Thyroid gland (tissue), 4 donors: ENCODE data around the gene PARP8. TPM values are rescaled to one million over a fixed set of nuclear protein-coding genes. Genes with fewer than 3 reads are reported as not detected.

Experiments
- DNase-seq, 2 donors: peaks; one replicate each; pipeline ENCODE4 v3.0.0-alpha.2; 2019
- H3K27ac ChIP-seq, 3 donors: fragments of 200-600 bp; sonication (generic); 1 replicate in 2 of 3; 2 replicates in 1 of 3; pipeline ENCODE4 v1.5.1; 2016 to 2019; ENCODE audit warnings: mild to moderate bottlenecking in 1 of 3, moderate library complexity in 1 of 3
- H3K27me3 ChIP-seq: fragments of 200-600 bp; sonication (generic); one replicate; pipeline ENCODE4 v1.5.1; 2019
- H3K36me3 ChIP-seq, 2 donors: fragments of 200-600 bp; sonication (generic); one replicate each; pipeline ENCODE4 v1.5.1; 2016 to 2019
- H3K4me1 ChIP-seq, 2 donors: fragments of 200-600 bp; sonication (generic); one replicate each; pipeline ENCODE4 v1.5.1; 2017 to 2019
- H3K4me3 ChIP-seq, 3 donors: fragments of 200-600 bp; sonication (generic); replicated peaks in 1 of 3; 1 replicate in 2 of 3; 2 replicates in 1 of 3; pipeline ENCODE4 v1.5.1; 2016; ENCODE audit warnings: mild to moderate bottlenecking in 1 of 3
- H3K9me3 ChIP-seq: fragments of 200-600 bp; sonication (generic); one replicate; pipeline ENCODE4 v1.5.1; 2017
- POLR2A ChIP-seq, 2 donors: fragments of 450-650 bp; IDR thresholded peaks; one replicate each; pipeline ENCODE4 v1.6.1; 2017; ENCODE audit warnings: antibody characterized with exemption in 2 of 2, mild to moderate bottlenecking in 2 of 2, moderate library complexity in 1 of 2
- WGBS, 2 donors: methylation state at CpG; one replicate each; pipeline ENCODE4 v1.1.5; 2017; 5-methylcytosine and 5-hydroxymethylcytosine counted together
- intact Hi-C: fragments of 100-400 bp; cut with DNase I; formaldehyde crosslinking; loops from one replicate; pipeline ENCODE4 v1.15.1; 2023
- total RNA-seq, 4 donors: library from RNA; depleted of rRNA; stranded (reverse); fragments of >200 nt; gene quantifications; one replicate each; pipeline ENCODE4 v1.2.3, GENCODE V29; 2016
- TF ChIP-seq, protein P1 (sequence below), 6 experiments: fragments of 200-600 bp in 3 of 6; fragments of 450-650 bp in 3 of 6; sonication (generic) in 3 of 6; IDR thresholded peaks; one replicate each; pipeline ENCODE4 v1.5.1; 2016 to 2019; ENCODE audit warnings: antibody characterized with exemption in 6 of 6, mild to moderate bottlenecking in 2 of 6, inconsistent platforms in 1 of 6, moderate library complexity in 1 of 6

PARP8 gene
- total RNA-seq, 4 donors from 2014 or later = 71.2 to 151 (median 107) TPM

DNA sequence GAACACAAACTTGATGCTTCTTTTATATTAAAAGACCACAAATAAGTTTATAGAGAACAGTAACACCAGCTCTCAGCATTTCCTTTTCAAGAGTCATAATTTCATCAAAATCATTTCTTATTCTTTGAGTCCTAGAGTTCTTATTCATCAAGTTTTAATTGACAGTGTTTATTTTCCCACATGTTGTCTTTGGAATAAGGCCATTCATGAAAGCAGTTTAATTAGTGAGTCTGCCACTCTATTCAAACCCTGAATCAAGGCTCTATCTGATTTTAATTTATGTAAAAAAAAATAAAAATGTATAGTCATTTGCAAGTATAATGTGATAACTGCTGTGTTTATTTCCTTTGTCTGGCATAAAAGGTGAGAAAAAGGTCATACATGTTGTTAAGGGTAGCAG lies 176.7 kb downstream of the PARP8 start:
- Histone ChIP-seq H3K9me3 (no peaks in the 10 kb centered on the region), H3K36me3 (peaks cover 0 to 11% of the 10 kb centered on the region in 2 donors), H3K27me3 (no peaks in the 10 kb centered on the region), H3K4me3 (no peak overlapping the region), H3K27ac (no peak overlapping the region), H3K4me1 (no peaks in the 10 kb centered on the region)
- intact Hi-C loops = no loop called here
- no peak for DNase-seq
- TF ChIP-seq POLR2A (IDR thresholded peaks at IDR 0.05) = no peak
- TF ChIP-seq, protein P1, sequence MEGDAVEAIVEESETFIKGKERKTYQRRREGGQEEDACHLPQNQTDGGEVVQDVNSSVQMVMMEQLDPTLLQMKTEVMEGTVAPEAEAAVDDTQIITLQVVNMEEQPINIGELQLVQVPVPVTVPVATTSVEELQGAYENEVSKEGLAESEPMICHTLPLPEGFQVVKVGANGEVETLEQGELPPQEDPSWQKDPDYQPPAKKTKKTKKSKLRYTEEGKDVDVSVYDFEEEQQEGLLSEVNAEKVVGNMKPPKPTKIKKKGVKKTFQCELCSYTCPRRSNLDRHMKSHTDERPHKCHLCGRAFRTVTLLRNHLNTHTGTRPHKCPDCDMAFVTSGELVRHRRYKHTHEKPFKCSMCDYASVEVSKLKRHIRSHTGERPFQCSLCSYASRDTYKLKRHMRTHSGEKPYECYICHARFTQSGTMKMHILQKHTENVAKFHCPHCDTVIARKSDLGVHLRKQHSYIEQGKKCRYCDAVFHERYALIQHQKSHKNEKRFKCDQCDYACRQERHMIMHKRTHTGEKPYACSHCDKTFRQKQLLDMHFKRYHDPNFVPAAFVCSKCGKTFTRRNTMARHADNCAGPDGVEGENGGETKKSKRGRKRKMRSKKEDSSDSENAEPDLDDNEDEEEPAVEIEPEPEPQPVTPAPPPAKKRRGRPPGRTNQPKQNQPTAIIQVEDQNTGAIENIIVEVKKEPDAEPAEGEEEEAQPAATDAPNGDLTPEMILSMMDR (IDR thresholded peaks at IDR 0.05) = no peak

DNA sequence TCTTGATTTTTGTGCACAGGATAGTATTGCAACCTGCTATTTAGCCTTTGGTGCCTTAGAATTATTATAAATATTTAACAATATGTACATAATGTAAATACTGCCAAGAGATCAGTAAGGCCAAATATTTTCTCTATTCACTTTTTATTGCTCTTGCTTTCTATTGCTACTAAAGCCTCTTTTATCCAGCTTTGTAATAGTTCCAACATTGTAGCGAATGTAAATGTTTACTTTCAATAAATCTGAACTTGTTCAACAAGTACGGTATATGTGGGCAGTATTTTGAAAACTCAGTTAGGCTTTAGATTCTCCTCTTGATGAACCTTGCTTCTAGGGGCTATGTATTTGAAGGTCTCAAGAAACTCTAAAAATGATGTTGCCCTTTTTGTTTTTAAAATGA lies 179.8 kb downstream of the PARP8 start:
- Histone ChIP-seq H3K4me3 (no peak overlapping the region), H3K27ac (no peak overlapping the region), H3K4me1 (no peaks in the 10 kb centered on the region), H3K27me3 (no peaks in the 10 kb centered on the region), H3K9me3 (no peaks in the 10 kb centered on the region), H3K36me3 (peaks cover 0 to 11% of the 10 kb centered on the region in 2 donors)
- intact Hi-C loops = no loop called here
- no peak for TF ChIP-seq POLR2A (IDR thresholded peaks at IDR 0.05)
- TF ChIP-seq, protein P1 (IDR thresholded peaks at IDR 0.05) = no peak
- DNase-seq = no peak
- 97% methylated on average over 2 of the region's 2 CpGs for WGBS, 2 donors

DNA sequence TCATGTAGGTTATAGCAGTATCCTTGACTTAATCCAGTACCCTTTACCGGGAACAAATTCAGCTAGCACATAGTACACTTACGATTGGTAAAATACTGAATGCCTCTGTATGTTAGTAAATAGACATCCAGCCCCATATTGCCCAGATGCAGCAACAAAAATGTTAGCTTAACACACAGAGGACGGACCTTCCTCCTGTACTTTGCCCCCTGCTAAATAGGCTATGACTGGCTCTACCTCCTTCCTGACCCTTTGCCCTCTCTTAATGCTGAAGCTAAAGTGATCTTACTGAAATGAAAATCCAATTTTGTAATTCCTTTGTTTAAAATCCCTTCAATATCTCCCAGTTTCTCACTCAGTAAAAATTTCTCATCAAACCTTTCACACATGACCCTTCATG lies 183.1 kb downstream of the PARP8 start:
- H3K36me3 ChIP-seq = no peaks in the 10 kb centered on the region
- TF ChIP-seq, protein P1 (IDR thresholded peaks at IDR 0.05) = no peak
- no peaks in the 10 kb centered on the region for H3K4me1 ChIP-seq
- no peak overlapping the region for H3K27ac ChIP-seq
- intact Hi-C loops = no loop called here
- H3K4me3 ChIP-seq = no peak overlapping the region
- DNase-seq = no peak
- no peaks in the 10 kb centered on the region for H3K27me3 ChIP-seq
- 86 to 90% methylated on average over 3 of the region's 3 CpGs for WGBS, 2 donors
- no peaks in the 10 kb centered on the region for H3K9me3 ChIP-seq

DNA sequence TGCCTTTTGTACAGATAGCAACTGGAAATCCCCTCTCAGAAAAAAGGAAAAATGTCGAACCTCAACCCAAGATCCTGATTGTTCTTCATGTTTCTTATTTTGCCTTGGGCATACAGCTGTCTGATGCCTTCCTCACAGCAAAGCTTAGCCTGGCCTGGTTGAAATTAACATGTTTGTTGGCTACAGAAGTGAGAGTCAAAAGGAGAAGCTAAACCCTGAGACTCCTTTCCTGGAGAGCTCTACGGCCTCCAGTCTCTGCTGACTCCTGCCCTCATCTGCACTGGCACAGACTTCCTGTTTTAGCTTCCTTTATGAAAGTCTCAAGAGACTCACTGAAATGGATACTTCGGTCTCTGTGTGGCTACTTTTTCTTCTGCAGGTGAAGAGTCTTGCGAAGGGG lies 186.7 kb downstream of the PARP8 start:
- Histone ChIP-seq H3K4me3 (no peak overlapping the region), H3K9me3 (no peaks in the 10 kb centered on the region), H3K4me1 (no peaks in the 10 kb centered on the region), H3K27me3 (no peaks in the 10 kb centered on the region), H3K36me3 (no peaks in the 10 kb centered on the region), H3K27ac (no peak overlapping the region)
- WGBS, 2 donors = 77 to 87% methylated on average over 4 of the region's 4 CpGs
- no peak for TF ChIP-seq POLR2A (IDR thresholded peaks at IDR 0.05)
- TF ChIP-seq, protein P1 (IDR thresholded peaks at IDR 0.05) = no peak
- no peak for DNase-seq
- intact Hi-C loops = no loop called here

DNA sequence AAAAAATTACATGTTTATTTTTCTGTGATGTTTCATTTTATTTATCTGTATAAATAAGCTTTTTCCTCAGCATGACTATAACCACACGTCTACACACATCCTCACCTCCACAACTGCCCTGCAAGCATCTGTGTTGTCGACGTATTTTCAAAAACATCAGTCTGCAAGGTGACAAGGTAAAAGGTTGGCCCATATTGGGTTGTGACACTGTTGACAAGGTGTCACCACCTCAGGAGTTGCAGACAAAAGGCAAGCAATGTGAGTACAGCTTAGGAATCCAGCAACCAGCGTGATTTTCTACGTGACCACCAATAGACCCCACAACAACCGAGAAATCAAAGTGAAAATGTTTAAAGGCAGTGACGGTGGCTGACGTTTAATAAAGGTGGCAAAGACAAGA lies 187.6 kb downstream of the PARP8 start:
- intact Hi-C loops = no loop called here
- DNase-seq = no peak
- H3K4me1 ChIP-seq = no peaks in the 10 kb centered on the region
- TF ChIP-seq, protein P1 (IDR thresholded peaks at IDR 0.05) = no peak
- no peak for TF ChIP-seq POLR2A (IDR thresholded peaks at IDR 0.05)
- H3K27me3 ChIP-seq = no peaks in the 10 kb centered on the region
- H3K27ac ChIP-seq = no peak overlapping the region
- H3K9me3 ChIP-seq = no peaks in the 10 kb centered on the region
- WGBS, 2 donors = 90 to 91% methylated on average over 8 of the region's 8 CpGs
- H3K36me3 ChIP-seq = no peaks in the 10 kb centered on the region
- no peak overlapping the region for H3K4me3 ChIP-seq
